ENCODE measurements around the gene TM9SF4.

Gene TM9SF4

DNA sequence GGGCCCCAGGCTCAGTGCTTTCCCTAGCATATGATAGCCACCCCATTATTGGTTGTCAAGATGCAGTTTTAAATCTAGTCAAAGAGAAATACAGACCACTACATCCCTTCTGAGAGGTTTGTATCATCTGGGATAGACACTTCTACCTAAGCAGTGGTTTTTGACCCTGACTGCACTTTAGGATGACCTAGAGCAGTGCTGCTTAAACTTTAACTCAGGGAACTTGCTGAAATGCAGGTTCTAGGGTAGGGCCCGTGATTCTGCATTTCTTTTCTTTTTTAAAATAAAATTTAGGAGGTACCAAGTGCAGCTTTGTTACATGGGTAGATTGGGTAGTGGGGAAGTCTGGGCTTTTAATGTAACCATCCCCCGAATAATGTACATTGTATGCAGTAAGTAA lies 18.7 kb downstream of the TM9SF4 start:
- no peak for DNase-seq (ENCODE audit: low read depth)

DNA sequence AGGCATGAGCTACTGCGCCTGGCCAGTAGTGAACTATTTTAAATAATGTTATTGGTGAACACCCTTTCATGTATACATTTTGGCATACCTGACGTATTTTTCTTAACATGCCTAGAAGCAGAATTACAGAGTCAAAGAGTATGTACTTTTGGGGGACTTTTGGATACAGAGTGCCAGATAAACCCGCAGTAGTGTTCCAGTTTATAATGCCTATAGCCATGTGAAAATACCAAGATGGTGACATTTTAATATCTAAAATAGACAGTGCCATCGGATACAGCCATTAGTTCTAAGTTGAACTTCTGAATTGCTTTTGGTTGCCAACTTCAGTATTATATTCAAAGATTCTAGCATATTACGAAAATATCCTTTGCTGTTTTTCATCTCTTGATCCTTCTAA lies 20.3 kb downstream of the TM9SF4 start:
- DNase-seq (ENCODE audit: low read depth) = no peak

- DNase-seq (ENCODE audit: low read depth) = no peak
Measured at GRCh38 chr20:32130352-32130751, 20.8 kb downstream of the TM9SF4 start.

DNA sequence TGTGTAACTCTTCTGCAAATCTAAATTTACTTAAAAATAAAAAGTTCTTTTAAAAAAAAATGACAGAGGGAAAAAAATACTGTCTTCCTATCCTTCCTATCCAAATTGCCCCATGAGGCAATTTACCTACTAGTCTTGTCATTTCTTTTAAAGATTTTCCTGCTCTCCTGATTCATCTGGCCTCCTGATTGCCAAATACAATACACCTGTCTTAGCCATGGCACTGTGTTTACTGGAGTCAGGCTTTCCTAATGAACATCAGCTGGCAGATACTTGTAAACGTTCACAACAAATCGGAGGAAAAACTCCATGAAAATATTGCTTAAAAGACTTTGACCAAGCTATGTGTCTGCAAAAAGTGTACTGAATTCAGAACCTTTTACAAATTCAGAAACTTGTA lies 21.5 kb downstream of the TM9SF4 start:
- no peak for DNase-seq (ENCODE audit: low read depth)

DNA sequence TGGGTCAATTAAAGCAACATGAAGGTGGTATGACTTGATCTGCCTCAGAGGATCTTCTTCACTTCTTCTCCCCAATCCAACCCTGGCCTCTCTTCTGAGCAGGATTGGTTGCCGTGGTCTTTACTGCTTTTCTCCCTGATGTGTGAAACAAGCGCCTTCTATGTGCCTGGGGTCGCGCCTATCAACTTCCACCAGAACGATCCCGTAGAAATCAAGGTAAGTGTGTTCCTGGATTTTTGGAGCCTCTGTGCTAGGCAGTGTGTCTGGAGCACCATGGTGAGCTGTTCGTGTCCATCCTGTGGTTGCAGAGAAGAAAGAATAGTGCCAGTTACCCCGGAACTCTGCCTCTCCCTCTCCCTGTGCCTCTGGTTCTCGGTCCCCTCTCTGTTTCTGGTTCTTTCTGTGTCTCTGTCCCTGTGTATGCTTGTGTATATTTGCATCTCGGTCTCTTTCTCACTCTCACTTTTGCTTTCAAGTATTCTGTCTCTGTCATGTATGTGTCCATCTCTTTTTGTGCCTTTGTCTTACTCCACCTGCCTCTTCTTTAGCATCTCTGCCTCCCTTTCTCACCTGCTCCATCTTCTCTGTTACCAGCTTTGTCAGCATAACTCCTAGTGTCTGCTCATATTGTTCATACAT lies 23.5 kb downstream of the TM9SF4 start:
- DNase-seq (ENCODE audit: low read depth) = no peak

DNA sequence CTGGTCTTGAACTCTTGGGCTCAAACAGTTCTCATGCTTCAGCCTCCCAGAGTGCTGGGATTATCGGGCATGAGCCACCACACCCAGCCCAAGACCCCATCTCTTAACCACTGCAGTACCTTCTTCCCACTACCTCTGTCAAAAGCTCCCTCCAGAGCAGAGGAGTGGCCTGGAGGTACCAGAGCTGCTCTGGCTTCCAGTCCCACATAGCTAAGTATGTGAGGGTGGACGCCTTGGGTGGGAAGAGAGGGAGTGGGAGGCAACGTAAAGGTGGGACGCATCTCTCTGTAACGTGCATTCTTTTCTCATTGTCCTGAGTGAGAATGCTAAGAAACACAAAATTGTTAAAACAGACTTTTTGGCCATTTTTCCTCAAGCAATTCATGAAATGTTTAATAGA lies 24.5 kb downstream of the TM9SF4 start:
- DNase-seq (ENCODE audit: low read depth) = no peak

- DNase-seq (ENCODE audit: low read depth) = no peak
Measured at GRCh38 chr20:32135983-32136515, 26.5 kb downstream of the TM9SF4 start.

- DNase-seq (ENCODE audit: low read depth) = no peak
Measured at GRCh38 chr20:32138921-32139320, 29.4 kb downstream of the TM9SF4 start.

DNA sequence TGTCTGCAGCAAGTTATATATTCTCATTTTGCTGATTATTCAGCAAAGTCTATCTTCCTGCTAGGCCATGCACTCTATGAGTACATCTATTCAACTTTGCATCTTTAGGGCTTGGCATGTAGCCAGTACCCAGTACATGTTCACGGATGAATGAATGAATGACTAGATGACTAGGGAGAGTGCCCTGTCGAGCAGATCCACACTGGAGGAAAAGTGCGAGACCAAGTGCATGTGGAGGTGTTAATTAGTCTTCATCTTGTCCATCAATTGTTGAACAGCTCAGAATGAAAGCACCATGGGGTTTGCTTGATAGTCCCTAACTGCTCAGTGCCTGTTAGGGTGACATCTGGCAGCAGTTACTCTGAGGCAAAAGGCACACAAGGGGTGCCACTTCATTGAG lies 30.4 kb downstream of the TM9SF4 start:
- DNase-seq (ENCODE audit: low read depth) = no peak

DNA sequence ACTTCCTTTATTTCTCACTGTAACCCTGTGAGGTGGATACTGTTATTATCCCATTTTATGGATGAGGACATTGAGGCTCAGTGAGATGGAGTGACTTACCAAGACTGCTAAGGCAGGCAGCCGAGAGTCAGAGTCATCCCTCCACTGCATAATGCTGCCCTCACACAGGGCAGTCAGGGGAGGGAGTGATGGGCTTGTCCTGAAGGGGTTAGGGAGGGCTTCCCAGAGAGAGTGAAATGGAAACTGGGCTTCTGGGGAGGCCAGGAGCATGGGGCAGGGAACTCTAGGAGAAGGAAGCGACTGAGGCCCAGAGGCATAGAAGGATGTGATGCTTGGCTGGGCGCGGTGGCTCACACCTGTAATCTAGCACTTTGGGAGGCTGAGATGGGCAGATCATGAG lies 31.1 kb downstream of the TM9SF4 start:
- DNase-seq (ENCODE audit: low read depth) = no peak

DNA sequence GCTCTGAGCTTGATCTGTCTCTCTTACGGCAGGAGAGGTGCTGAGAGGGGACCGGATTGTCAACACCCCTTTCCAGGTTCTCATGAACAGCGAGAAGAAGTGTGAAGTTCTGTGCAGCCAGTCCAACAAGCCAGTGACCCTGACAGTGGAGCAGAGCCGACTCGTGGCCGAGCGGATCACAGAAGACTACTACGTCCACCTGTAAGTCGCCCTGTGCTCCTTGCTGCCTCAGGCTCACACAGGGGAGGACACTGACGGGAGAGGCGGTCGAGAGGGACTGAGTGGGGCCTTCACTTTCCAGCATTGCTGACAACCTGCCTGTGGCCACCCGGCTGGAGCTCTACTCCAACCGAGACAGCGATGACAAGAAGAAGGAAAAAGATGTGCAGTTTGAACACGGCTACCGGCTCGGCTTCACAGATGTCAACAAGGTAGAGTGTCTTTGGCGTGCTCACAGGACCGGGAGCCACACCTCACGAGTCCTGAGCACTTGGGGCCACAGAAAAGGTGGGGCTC lies 32.0 kb downstream of the TM9SF4 start:
- DNase-seq (ENCODE audit: low read depth) = no peak

DNA sequence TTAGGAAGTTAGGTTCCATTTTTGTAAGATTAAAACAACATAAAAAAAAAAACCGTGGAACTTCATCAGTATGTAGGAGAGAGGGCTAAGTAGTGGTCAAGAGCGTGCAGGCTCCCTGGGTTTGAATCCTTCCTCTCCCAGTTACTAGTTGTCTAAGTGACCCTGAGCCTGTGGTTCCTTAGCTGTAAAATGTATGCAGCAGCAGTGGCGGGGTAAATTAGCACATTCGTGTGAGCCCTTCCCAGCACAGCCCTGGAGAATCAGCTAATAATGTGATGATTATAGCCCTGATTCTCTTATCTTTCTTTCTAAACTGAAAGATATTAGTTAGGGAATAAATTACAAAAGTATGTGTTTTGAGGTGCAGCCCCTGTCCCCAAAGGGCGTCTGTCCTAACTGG lies 32.6 kb downstream of the TM9SF4 start:
- DNase-seq (ENCODE audit: low read depth) = no peak

DNA sequence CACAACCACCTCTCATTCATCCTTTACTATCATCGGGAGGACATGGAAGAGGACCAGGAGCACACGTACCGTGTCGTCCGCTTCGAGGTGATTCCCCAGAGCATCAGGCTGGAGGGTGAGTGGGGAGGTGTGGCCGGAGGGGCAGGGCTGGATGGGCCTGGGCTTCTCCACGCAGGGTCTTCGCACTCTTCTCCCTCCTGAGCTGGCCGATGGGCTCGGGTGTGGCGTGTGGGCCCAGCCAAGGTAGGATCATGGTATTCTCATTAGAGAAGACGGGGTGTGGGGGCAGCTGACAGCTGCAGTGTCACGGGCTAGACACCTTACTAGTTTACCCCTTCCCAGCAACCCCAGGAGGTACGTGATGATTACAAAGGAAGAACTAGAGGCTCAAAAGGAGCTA lies 33.5 kb downstream of the TM9SF4 start:
- no peak for DNase-seq (ENCODE audit: low read depth)

DNA sequence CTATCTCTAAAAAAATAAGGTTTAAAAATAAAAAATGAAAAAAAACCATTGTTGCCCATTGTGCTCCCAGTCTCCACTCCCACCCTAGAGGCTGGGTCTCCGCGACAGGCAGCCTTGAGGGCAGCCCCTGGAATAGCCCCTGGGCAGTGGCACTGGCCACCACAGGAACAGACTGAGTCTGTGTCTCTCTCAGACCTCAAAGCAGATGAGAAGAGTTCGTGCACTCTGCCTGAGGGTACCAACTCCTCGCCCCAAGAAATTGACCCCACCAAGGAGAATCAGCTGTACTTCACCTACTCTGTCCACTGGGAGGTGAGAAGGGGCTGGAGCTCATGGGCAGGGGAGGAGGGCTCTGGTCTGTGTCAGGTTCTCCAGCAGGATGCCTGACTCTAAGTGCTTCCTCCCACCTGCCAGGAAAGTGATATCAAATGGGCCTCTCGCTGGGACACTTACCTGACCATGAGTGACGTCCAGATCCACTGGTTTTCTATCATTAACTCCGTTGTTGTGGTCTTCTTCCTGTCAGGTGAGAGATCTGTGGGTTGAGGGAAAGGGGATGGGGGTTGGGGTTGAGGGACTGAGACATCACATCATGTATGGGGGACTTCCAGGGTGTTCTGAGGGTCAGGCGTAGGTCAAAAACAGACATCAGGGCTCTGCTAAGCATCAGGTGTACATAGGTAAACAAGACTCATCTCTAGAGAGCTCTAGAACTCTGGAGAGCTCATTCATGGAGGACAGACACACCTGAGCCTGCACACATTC lies 35.6 kb downstream of the TM9SF4 start:
- no peak for DNase-seq (ENCODE audit: low read depth)

DNA sequence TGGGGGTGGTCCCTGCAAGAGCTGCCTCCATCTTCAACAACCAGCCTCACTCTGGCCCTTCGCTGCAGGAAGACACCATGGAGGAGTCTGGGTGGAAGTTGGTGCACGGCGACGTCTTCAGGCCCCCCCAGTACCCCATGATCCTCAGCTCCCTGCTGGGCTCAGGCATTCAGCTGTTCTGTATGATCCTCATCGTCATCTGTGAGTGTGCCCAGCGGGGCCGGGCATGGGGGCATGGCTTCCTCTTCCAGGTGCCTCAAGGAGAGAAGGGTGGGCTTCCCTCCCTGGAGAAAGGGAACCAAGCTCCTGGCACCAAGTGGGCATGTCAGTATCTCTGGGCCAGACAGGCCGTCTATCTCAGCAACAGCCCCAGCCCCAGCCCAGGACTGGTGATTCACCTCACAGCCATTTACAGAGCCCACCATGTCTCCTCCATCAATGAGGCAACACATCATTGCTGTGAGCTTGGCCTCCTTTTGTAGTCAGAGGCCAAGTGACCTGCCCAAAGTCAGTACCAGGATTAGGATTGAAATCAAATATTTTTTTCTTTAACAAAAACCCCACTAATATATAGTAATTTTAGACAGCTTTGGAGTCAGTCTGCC lies 40.2 kb downstream of the TM9SF4 start:
- DNase-seq (ENCODE audit: low read depth) = no peak

GRCh38 chr20:32150291-32150848 lies 40.9 kb downstream of the TM9SF4 start:
- DNase-seq (ENCODE audit: low read depth) = no peak

- no peak for DNase-seq (ENCODE audit: low read depth)
Measured at GRCh38 chr20:32152421-32153155, 43.1 kb downstream of the TM9SF4 start.

DNA sequence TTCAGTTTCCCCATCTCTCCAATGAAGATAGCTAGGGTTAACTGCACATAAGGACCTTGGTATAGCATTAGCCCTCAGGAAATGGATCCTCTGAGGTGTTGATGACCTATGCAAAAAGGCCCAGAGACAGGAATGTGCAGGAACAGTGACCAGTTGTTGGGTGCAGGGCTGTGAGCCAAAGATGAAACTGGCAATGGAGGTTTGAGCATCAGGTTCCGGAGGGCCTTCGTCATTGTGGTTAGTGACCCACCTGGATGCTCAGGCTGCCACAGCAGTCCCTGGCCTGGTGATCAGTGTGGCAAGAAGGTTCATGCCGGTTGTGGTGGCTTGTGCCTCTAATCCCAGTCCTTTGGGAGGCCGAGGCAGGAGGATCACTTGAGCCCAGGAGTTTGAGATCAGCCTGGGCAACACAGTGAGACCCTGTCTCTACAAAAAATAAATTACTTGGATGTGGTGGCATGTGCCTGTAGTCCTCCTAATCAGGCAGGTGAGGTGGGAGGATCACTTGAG lies 43.7 kb downstream of the TM9SF4 start:
- no peak for DNase-seq (ENCODE audit: low read depth)

DNA sequence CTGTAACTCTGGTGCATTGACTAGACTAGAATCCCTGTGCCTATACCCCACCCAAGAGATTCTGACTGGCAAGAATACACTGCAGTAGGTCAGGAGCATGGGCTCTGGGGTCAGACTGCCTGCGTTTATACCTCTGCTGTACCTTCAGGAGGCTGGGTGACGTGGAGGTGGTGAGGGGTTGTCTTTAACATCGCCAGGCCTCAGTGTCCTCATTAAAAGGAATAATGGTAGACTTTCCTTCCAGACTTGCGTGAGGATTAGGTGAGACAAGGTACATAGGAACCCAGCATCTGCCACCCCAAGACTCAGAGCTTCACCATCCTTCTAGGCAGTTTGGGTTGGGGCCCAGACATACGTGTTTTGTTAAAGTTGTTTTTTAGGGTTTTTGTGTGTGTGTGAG lies 44.3 kb downstream of the TM9SF4 start:
- DNase-seq (ENCODE audit: low read depth) = no peak

- no peak for DNase-seq (ENCODE audit: low read depth)
Measured at GRCh38 chr20:32155017-32155981, 45.8 kb downstream of the TM9SF4 start.

DNA sequence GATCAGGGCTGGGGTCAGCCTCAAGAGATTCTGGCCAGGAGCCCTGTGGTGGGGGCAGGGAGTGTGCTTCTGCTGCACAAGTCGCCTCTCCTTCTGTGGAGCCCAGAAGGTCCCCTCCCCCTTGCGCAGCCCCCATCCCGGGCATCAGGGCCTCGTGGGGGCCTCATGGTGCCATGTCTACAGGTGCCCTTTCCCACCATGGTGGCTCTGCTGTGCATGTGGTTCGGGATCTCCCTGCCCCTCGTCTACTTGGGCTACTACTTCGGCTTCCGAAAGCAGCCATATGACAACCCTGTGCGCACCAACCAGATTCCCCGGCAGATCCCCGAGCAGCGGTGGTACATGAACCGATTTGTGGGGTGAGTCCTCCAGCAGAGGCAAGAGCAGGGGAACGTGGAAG lies 48.1 kb downstream of the TM9SF4 start:
- DNase-seq (ENCODE audit: low read depth) = no peak
